Smooth muscle cell (in vitro differentiated cells): Measurements from ENCODE around the gene LIN9. TPM values are rescaled to one million over a fixed set of nuclear protein-coding genes. Genes with fewer than 3 reads are reported as not detected.

Source experiments
- DNase-seq: peaks from one replicate; lab custom pipeline; 2025; ENCODE audit not compliant: unreplicated experiment; lab: John Stamatoyannopoulos, UW
- H2AFZ ChIP-seq: fragments of 200-600 bp; sonication (generic); 2 replicates; pipeline ENCODE4 v1.6.0; 2016; ENCODE audit warnings: antibody characterized with exemption, low read depth, mild to moderate bottlenecking
- H3F3A ChIP-seq: fragments of 200-600 bp; sonication (generic); 2 replicates; pipeline ENCODE4 v1.6.0; 2017; ENCODE audit warnings: antibody characterized with exemption, low read depth
- H3K27ac ChIP-seq: fragments of 200-600 bp; sonication (generic); 2 replicates; pipeline ENCODE4 v1.5.1; 2016; ENCODE audit warnings: low read depth, mild to moderate bottlenecking
- H3K27me3 ChIP-seq: fragments of 200-600 bp; sonication (generic); 2 replicates; pipeline ENCODE4 v1.6.1; 2016; ENCODE audit warnings: low read depth, mild to moderate bottlenecking
- H3K36me3 ChIP-seq: fragments of 200-600 bp; sonication (generic); 2 replicates; pipeline ENCODE4 v1.5.1; 2016; ENCODE audit warnings: low read depth
- H3K4me1 ChIP-seq: fragments of 200-600 bp; sonication (generic); 2 replicates; pipeline ENCODE4 v1.5.1; 2016; ENCODE audit warnings: low read depth
- H3K4me2 ChIP-seq: fragments of 200-600 bp; sonication (generic); 2 replicates; pipeline ENCODE4 v1.6.0; 2016; ENCODE audit warnings: mild to moderate bottlenecking
- H3K4me3 ChIP-seq: fragments of 200-600 bp; sonication (generic); 2 replicates; pipeline ENCODE4 v1.5.1; 2016; ENCODE audit warnings: mild to moderate bottlenecking
- H3K79me2 ChIP-seq: fragments of 200-600 bp; sonication (generic); 2 replicates; pipeline ENCODE4 v1.6.0; 2016; ENCODE audit warnings: low read depth, mild to moderate bottlenecking
- H3K9ac ChIP-seq: fragments of 200-600 bp; sonication (generic); 2 replicates; pipeline ENCODE4 v1.6.0; 2016; ENCODE audit warnings: low read depth
- H3K9me3 ChIP-seq: fragments of 200-600 bp; sonication (generic); replicated peaks from 2 replicates; pipeline ENCODE4 v1.5.1; 2016; ENCODE audit warnings: low read depth
- H4K20me1 ChIP-seq: fragments of 200-600 bp; sonication (generic); 2 replicates; pipeline ENCODE4 v1.6.0; 2016; ENCODE audit warnings: low read depth
- CTCF ChIP-seq: fragments of 200-600 bp; sonication (generic); IDR thresholded peaks from 2 replicates; pipeline ENCODE4 v1.5.1; 2017; ENCODE audit warnings: borderline replicate concordance, mild to moderate bottlenecking, antibody characterized with exemption; ENCODE audit not compliant: insufficient read depth, poor library complexity, severe bottlenecking
- WGBS: methylation state at CpG from one replicate; pipeline ENCODE4 v1.1.7; 2016; ENCODE audit warnings: low lambda C conversion rate; 5-methylcytosine and 5-hydroxymethylcytosine counted together
- polyA plus RNA-seq: library from polyadenylated mRNA; unstranded; fragments of >200 nt; fragmentation: Nextera tagmentation; extraction: Ambion mirVana; gene quantifications from 2 replicates; pipeline ENCODE4 v1.2.1, GENCODE V29; 2016
- total RNA-seq: library from RNA; depleted of rRNA; stranded (reverse); fragments of >200 nt; gene quantifications from 2 replicates; pipeline ENCODE4 v1.2.3, GENCODE V29; 2014

LIN9 gene
- total and polyA plus RNA-seq, 2 experiments from 2014 or later, result 3.7 to 7.8 TPM

GRCh38 chr1:226349801-226350518 lies 41.0 kb upstream of the LIN9 start:
- TF ChIP-seq CTCF, result no peak
- no peaks in the 10 kb centered on the region for H3K4me1 ChIP-seq

GRCh38 chr1:226349081-226349480 lies 40.1 kb upstream of the LIN9 start:
- no peak overlapping the region for H3K9ac ChIP-seq
- no peak overlapping the region for H3K4me3 ChIP-seq
- H3K79me2 ChIP-seq, result no peaks in the 10 kb centered on the region
- H3K27ac ChIP-seq, result no peak overlapping the region
- no peaks in the 10 kb centered on the region for H3K4me1 ChIP-seq
- H3K4me2 ChIP-seq, result no peak overlapping the region
- no peak overlapping the region for H2AFZ ChIP-seq
- H3K9me3 ChIP-seq, result no peaks in the 10 kb centered on the region
- no peaks in the 10 kb centered on the region for H3K36me3 ChIP-seq
- no peaks in the 10 kb centered on the region for H4K20me1 ChIP-seq
- H3F3A ChIP-seq, result no peaks in the 10 kb centered on the region
- no peak for TF ChIP-seq CTCF
- 92% methylated on average over 11 of the region's 11 CpGs for WGBS
- DNase-seq, result no peak
- no peaks in the 10 kb centered on the region for H3K27me3 ChIP-seq

More at GRCh38 chr1:226349801-226350518, 41.0 kb upstream of the LIN9 start:
- WGBS, result 66% methylated on average over 18 of the region's 18 CpGs
- no peaks in the 10 kb centered on the region for H3F3A ChIP-seq
- H3K9me3 ChIP-seq, result no peaks in the 10 kb centered on the region
- no peak overlapping the region for H3K27ac ChIP-seq
- peak overlapping the region; percentile 26 for H3K4me2 ChIP-seq
- no peak overlapping the region for H3K4me3 ChIP-seq
- H4K20me1 ChIP-seq, result no peaks in the 10 kb centered on the region
- H3K9ac ChIP-seq, result no peak overlapping the region
- H3K27me3 ChIP-seq, result no peaks in the 10 kb centered on the region
- no peak for DNase-seq
- H3K79me2 ChIP-seq, result no peaks in the 10 kb centered on the region
- H3K36me3 ChIP-seq, result no peaks in the 10 kb centered on the region
- H2AFZ ChIP-seq, result no peak overlapping the region

GRCh38 chr1:226344441-226345259 lies 35.7 kb upstream of the LIN9 start:
- H2AFZ ChIP-seq, result no peak overlapping the region
- DNase-seq, result no peak
- H3K36me3 ChIP-seq, result no peaks in the 10 kb centered on the region
- H3K4me2 ChIP-seq, result no peak overlapping the region
- no peak overlapping the region for H3K9ac ChIP-seq
- 79% methylated on average over 8 of the region's 8 CpGs for WGBS
- no peaks in the 10 kb centered on the region for H4K20me1 ChIP-seq
- no peaks in the 10 kb centered on the region for H3K4me1 ChIP-seq
- TF ChIP-seq CTCF, result no peak
- no peaks in the 10 kb centered on the region for H3K79me2 ChIP-seq
- H3K27ac ChIP-seq, result no peak overlapping the region
- no peak overlapping the region for H3K4me3 ChIP-seq
- no peaks in the 10 kb centered on the region for H3F3A ChIP-seq
- no peaks in the 10 kb centered on the region for H3K9me3 ChIP-seq
- no peaks in the 10 kb centered on the region for H3K27me3 ChIP-seq
